ENCODE data around the gene MTHFR. TPM values are rescaled to one million over a fixed set of nuclear protein-coding genes. Genes with fewer than 3 reads are reported as not detected.

The MTHFR gene
- total RNA-seq, 1 donor from 2014 or later, result 18.1 TPM

DNA sequence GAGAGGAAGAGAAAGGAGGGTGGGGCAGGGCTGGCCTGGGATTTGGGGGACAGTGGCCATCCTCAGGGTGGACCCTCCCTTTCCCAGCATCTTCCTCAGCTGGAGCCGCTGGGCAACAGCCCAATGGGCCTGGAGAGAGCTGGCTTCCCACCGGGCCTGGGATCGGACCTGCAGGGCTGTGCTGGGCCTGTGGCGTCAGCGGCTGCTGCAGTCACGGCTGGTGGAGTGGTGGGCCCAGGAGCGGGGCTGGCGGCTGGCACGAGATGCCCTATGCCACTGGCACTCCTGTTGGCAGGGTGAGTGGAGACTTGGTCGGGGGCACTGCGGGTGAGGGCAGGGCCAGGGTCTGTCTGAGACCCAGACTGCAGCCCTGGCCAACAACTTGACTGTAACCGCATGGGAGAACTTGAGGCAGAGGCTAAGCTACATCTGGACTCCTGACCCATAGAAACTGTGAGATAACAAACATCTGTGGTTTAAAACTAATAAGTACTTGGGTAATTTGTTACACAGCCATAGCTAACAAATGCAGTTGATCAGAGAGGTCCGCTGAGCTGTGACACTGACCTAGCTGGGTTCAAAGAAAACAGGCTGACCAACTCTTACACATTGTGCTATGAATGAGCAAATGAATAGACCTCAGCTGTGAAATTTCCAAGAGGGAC is 25.9 kb downstream of the MTHFR start:
- intact Hi-C loops (cut with micrococcal nuclease), result no loop called here
- DNase-seq (ENCODE audit: low spot score), result no peak
- no peak overlapping the region for H3K4me3 Mint-ChIP-seq
- peaks cover 4% of the 10 kb centered on the region for H3K27me3 Mint-ChIP-seq (ENCODE audit: insufficient read depth)
- no peak overlapping the region for H3K27ac Mint-ChIP-seq
- no peaks in the 10 kb centered on the region for H3K9me3 Mint-ChIP-seq
- no peaks in the 10 kb centered on the region for H3K36me3 Mint-ChIP-seq (ENCODE audit: low read depth)
- H3K4me1 Mint-ChIP-seq (ENCODE audit: low read depth), result no peaks in the 10 kb centered on the region

- H3K27ac Mint-ChIP-seq, result no peak overlapping the region
- H3K27me3 Mint-ChIP-seq (ENCODE audit: insufficient read depth), result peaks cover 6% of the 10 kb centered on the region
- H3K4me3 Mint-ChIP-seq, result no peak overlapping the region
- intact Hi-C loops (cut with micrococcal nuclease), result no loop called here
- no peak for DNase-seq (ENCODE audit: low spot score)
- no peaks in the 10 kb centered on the region for H3K9me3 Mint-ChIP-seq
- H3K4me1 Mint-ChIP-seq (ENCODE audit: low read depth), result no peaks in the 10 kb centered on the region
- no peaks in the 10 kb centered on the region for H3K36me3 Mint-ChIP-seq (ENCODE audit: low read depth)
Measured at GRCh38 chr1:11778844-11779623, 26.7 kb downstream of the MTHFR start.

GRCh38 chr1:11778336-11778735 is 27.4 kb downstream of the MTHFR start:
- no peaks in the 10 kb centered on the region for H3K9me3 Mint-ChIP-seq
- no peaks in the 10 kb centered on the region for H3K4me1 Mint-ChIP-seq (ENCODE audit: low read depth)
- no peaks in the 10 kb centered on the region for H3K36me3 Mint-ChIP-seq (ENCODE audit: low read depth)
- intact Hi-C loops (cut with micrococcal nuclease), result no loop called here
- peaks cover 6% of the 10 kb centered on the region for H3K27me3 Mint-ChIP-seq (ENCODE audit: insufficient read depth)
- no peak overlapping the region for H3K27ac Mint-ChIP-seq
- no peak for DNase-seq (ENCODE audit: low spot score)
- no peak overlapping the region for H3K4me3 Mint-ChIP-seq

DNA sequence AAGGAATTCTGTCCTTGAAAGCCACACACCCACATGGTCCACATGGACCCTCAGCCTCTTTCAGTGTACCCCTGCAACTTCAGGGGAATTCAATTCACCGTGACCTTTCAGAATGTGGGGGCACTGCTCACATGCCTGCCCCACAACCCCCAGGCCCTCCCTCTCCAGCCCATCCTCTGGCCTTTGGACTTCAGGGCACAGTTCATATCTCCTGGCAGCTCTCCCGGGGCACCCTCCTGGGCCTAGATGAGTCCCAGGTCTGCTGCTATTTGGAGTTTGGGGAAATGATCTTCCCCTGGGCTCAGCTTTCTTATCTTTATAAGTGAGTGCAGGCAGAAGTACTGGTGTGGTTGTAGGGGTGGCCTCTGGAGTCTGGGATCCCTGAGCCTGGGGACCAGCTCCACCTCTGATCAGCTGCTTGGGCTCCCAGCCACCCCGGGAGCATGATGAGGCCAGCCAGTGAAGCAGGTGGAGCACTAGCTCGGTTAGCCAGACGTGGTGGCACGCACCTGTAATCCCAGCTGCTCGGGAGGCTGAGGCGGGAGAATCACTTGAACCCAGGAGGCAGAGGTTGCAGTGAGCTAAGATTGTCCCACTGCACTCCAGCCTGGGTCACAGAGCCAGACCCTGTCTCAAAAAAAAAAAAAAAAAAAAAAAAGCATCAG is 28.0 kb downstream of the MTHFR start:
- Mint-ChIP-seq H3K27me3 (ENCODE audit: insufficient read depth) (peaks cover 6% of the 10 kb centered on the region), H3K36me3 (ENCODE audit: low read depth) (no peaks in the 10 kb centered on the region), H3K27ac (no peak overlapping the region), H3K9me3 (no peaks in the 10 kb centered on the region), H3K4me1 (ENCODE audit: low read depth) (no peaks in the 10 kb centered on the region), H3K4me3 (no peak overlapping the region)
- no peak for DNase-seq (ENCODE audit: low spot score)
- intact Hi-C loops (cut with micrococcal nuclease), result no loop called here

GRCh38 chr1:11774753-11775152 is 31.0 kb downstream of the MTHFR start:
- no peaks in the 10 kb centered on the region for H3K9me3 Mint-ChIP-seq
- H3K4me1 Mint-ChIP-seq (ENCODE audit: low read depth), result no peaks in the 10 kb centered on the region
- H3K27me3 Mint-ChIP-seq (ENCODE audit: insufficient read depth), result peaks cover 10% of the 10 kb centered on the region
- H3K27ac Mint-ChIP-seq, result no peak overlapping the region
- no peak for DNase-seq (ENCODE audit: low spot score)
- no peaks in the 10 kb centered on the region for H3K36me3 Mint-ChIP-seq (ENCODE audit: low read depth)
- intact Hi-C loops (cut with micrococcal nuclease), result no loop called here
- H3K4me3 Mint-ChIP-seq, result no peak overlapping the region

GRCh38 chr1:11772458-11772857 is 33.3 kb downstream of the MTHFR start:
- Mint-ChIP-seq H3K9me3 (no peaks in the 10 kb centered on the region), H3K4me1 (ENCODE audit: low read depth) (no peaks in the 10 kb centered on the region), H3K27me3 (ENCODE audit: insufficient read depth) (peaks cover 10% of the 10 kb centered on the region)

DNA sequence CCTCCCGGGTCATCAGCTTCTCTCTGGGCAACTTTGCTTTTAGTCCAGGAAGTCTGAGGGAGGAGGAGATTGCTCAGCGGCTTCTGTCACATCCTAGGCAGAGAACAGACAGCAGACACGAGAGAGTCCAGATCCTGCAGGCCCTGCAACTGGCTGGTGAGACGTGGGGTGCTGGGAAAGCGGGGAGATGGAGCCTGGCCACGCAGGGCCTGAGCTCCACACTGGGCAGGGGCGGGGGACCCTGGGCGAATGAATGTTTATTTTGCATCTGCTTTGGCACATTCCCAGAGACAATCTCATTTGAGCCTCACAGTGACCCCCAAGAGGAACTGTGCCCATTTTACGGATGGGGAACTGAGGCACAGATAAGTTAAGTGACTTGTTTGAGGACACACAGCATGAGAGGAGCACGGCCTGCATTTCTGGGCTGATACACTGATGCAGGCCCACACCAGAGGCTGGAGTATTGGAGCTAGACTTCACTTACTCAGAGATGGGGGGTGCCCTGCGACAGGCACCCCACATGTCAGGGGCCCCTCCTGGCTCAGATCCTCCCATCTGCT is 34.2 kb downstream of the MTHFR start:
- intact Hi-C loops (cut with micrococcal nuclease), result no loop called here
- Mint-ChIP-seq H3K27ac (no peak overlapping the region), H3K4me1 (ENCODE audit: low read depth) (no peaks in the 10 kb centered on the region), H3K4me3 (no peak overlapping the region), H3K27me3 (ENCODE audit: insufficient read depth) (peaks cover 6% of the 10 kb centered on the region), H3K9me3 (no peaks in the 10 kb centered on the region), H3K36me3 (ENCODE audit: low read depth) (no peaks in the 10 kb centered on the region)
- no peak for DNase-seq (ENCODE audit: low spot score)

More at GRCh38 chr1:11772458-11772857, 33.3 kb downstream of the MTHFR start:
- H3K4me3 Mint-ChIP-seq, result no peak overlapping the region
- DNase-seq (ENCODE audit: low spot score), result no peak
- no peak overlapping the region for H3K27ac Mint-ChIP-seq
- intact Hi-C loops (cut with micrococcal nuclease), result no loop called here
- no peaks in the 10 kb centered on the region for H3K36me3 Mint-ChIP-seq (ENCODE audit: low read depth)

DNA sequence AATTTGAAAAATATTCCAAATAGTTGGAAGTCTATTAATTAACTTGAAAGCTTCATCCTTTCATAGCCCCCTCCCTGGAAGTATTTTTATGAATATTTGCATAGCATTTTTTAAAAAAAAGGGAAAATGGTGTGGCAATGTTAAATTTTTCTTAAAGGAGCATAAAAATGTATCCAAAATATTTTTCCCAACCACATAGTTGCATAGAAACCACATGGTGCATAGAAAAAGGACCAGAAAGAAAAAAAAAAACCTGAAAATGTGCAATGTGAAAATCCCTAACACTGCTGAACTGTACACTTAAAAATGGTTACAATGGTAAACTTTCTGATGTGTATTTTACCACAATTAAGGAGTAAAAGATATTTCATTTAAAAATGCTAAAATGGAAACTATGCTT is 35.8 kb downstream of the MTHFR start:
- H3K9me3 Mint-ChIP-seq, result no peaks in the 10 kb centered on the region
- DNase-seq (ENCODE audit: low spot score), result no peak
- no peak overlapping the region for H3K4me3 Mint-ChIP-seq
- no peaks in the 10 kb centered on the region for H3K4me1 Mint-ChIP-seq (ENCODE audit: low read depth)
- no peak overlapping the region for H3K27ac Mint-ChIP-seq
- H3K36me3 Mint-ChIP-seq (ENCODE audit: low read depth), result no peaks in the 10 kb centered on the region
- intact Hi-C loops (cut with micrococcal nuclease), result no loop called here
- peaks cover 6% of the 10 kb centered on the region for H3K27me3 Mint-ChIP-seq (ENCODE audit: insufficient read depth)

DNA sequence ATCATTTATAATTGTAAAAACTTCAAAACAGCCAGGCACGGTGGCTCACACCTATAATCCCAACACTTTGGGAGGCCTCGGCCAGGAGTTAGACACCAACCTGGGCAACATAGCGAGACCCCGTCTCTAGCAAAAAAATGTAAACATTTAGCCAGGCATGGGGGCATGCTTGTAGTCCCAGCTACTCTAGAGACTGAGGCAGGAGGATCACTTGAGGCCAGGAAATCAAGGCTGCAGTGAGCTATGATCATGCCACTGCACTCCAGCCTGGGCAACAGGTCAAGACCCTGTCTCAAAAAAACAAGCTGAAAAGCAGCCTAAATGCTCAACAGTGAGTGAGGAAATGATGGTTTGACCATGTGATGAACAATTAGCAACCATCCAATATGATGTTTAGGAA is 36.5 kb downstream of the MTHFR start:
- intact Hi-C loops (cut with micrococcal nuclease), result no loop called here
- Mint-ChIP-seq H3K27me3 (ENCODE audit: insufficient read depth) (peaks cover 4% of the 10 kb centered on the region), H3K4me3 (no peak overlapping the region), H3K4me1 (ENCODE audit: low read depth) (no peaks in the 10 kb centered on the region), H3K27ac (no peak overlapping the region), H3K36me3 (ENCODE audit: low read depth) (no peaks in the 10 kb centered on the region), H3K9me3 (no peaks in the 10 kb centered on the region)
- DNase-seq (ENCODE audit: low spot score), result no peak

DNA sequence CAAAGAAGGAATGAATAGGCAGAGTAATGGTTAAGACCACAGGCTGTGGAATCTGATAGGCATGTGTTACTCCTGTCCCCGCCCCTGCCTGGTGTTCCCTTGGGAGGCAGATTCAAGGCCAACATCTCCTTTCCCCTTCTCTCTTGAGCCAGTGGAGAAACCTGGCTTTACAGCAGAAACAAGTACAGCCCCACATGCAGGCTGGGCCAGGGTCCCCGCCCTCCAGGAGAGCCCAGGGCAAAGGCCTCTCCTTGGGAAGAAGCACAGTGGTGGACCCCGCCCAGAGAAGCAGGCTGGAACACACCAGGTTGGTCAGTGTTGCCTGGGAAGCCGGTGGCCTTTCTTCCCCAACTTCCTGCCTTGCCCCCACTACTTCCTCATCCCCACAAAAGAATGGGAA is 36.9 kb downstream of the MTHFR start:
- DNase-seq (ENCODE audit: low spot score), result no peak
- Mint-ChIP-seq H3K4me3 (no peak overlapping the region), H3K9me3 (no peaks in the 10 kb centered on the region), H3K4me1 (ENCODE audit: low read depth) (no peaks in the 10 kb centered on the region), H3K27ac (no peak overlapping the region), H3K36me3 (ENCODE audit: low read depth) (no peaks in the 10 kb centered on the region), H3K27me3 (ENCODE audit: insufficient read depth) (peaks cover 4% of the 10 kb centered on the region)
- intact Hi-C loops (cut with micrococcal nuclease), result no loop called here

DNA sequence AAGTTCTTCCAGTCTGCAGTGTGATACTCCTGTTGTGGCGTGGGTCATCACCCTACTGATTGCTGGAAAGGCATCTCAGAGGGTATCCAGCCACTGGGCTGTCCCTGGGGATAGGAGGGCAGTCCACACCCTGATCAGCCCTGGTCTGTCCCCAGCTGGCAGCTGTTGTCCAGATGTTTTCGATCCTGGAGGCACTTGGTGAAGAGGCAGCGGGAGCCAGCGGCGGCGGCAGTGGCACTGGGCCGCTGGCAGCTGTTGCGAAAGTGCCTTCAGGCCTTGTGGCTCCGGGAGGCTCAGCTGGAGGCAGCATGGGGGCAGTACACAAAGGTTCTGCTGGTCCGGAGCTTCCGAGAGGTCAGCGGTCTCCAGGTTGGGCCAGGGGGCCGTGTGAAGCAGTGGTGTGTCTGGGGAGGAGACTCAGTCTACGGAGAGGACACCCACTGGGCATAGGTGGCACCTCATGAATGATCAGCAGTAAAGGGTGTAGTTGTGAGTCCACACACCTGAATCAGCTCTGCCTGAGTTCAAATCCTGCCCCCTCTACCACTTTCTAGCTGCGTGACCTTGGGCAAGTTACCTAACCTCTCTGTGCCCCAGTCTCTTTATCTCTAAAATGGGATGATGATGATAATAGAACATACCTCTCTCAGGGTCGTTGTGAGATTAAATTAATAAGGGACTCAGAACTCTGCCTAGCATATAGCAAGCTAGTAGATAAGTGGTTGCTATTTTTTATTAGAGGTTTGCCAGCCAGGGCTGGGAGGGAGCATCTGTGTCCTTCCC is 37.7 kb downstream of the MTHFR start:
- no peaks in the 10 kb centered on the region for H3K36me3 Mint-ChIP-seq (ENCODE audit: low read depth)
- intact Hi-C loops (cut with micrococcal nuclease), result no loop called here
- no peaks in the 10 kb centered on the region for H3K9me3 Mint-ChIP-seq
- no peak overlapping the region for H3K27ac Mint-ChIP-seq
- peaks cover 4% of the 10 kb centered on the region for H3K27me3 Mint-ChIP-seq (ENCODE audit: insufficient read depth)
- no peak overlapping the region for H3K4me3 Mint-ChIP-seq
- H3K4me1 Mint-ChIP-seq (ENCODE audit: low read depth), result no peaks in the 10 kb centered on the region
- no peak for DNase-seq (ENCODE audit: low spot score)

DNA sequence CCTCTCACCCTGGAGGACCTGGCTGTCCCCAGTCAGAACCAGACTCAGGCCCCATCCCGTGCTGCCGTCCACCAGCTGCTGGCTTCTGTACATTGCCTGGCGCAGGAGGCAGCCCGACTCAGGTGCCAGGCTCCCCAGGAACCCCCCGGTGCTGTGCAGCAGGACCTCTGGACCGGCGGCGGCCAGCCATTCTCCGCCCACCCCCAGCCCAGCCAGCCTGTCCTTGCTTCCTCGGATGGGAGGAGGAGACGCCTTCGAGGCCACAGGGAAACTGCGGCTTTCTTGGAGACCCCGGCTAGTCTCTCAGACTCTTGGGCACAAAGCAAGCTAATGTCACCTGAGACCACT is 39.4 kb downstream of the MTHFR start:
- no peak for DNase-seq (ENCODE audit: low spot score)
- intact Hi-C loops (cut with micrococcal nuclease), result no loop called here

More for the DNA sequence above, 39.4 kb downstream of the MTHFR start:
- peaks cover 11% of the 10 kb centered on the region for H3K27me3 Mint-ChIP-seq (ENCODE audit: insufficient read depth)
- no peaks in the 10 kb centered on the region for H3K36me3 Mint-ChIP-seq (ENCODE audit: low read depth)
- no peak overlapping the region for H3K4me3 Mint-ChIP-seq
- no peaks in the 10 kb centered on the region for H3K4me1 Mint-ChIP-seq (ENCODE audit: low read depth)
- no peak overlapping the region for H3K27ac Mint-ChIP-seq
- H3K9me3 Mint-ChIP-seq, result no peaks in the 10 kb centered on the region

All from activated T-helper 1 cell treated with anti-CD3 and anti-CD28 coated beads, Interleukin-12 subunit alpha, Interleukin-12 subunit beta, Interleukin-2, Interleukin-4 antibody, amounts not matched to agents 30 ng/mL and 10 ng/mL and 1 ng/mL, durations not matched to agents 14 hours and 24 hours and 36 hours (primary cell).